ENCODE results near the gene ST6GALNAC4.

Gene ST6GALNAC4

GRCh38 chr9:127903557-127904475 is 13.0 kb downstream of the ST6GALNAC4 start:
- Mint-ChIP-seq H3K4me1 (ENCODE audit: low read depth) (peaks cover 41% of the 10 kb centered on the region), H3K27me3 (ENCODE audit: low read depth) (no peaks in the 10 kb centered on the region), H3K27ac (peak overlapping the region; percentile 100)

GRCh38 chr9:127899128-127899943 is 17.5 kb downstream of the ST6GALNAC4 start, which contains the start of gene ST6GALNAC6:
TSS of gene ST6GALNAC6 (minus strand) at chr9:127899603. CDS start at chr9:127897981, 1,622 bp downstream.
- peak within 1 kb of the TSS; percentile 76 for H3K27ac Mint-ChIP-seq
- peaks cover 38% of the 10 kb centered on the region for H3K36me3 Mint-ChIP-seq (ENCODE audit: low read depth)
- no peaks in the 10 kb centered on the region for H3K27me3 Mint-ChIP-seq (ENCODE audit: low read depth)
- peak within 1 kb of the TSS; percentile 86 for H3K4me3 Mint-ChIP-seq
- H3K9me3 Mint-ChIP-seq, result peaks cover 8% of the 10 kb centered on the region
- peaks cover 31% of the 10 kb centered on the region for H3K4me1 Mint-ChIP-seq (ENCODE audit: low read depth)

More at GRCh38 chr9:127903557-127904475, 13.0 kb downstream of the ST6GALNAC4 start:
- Mint-ChIP-seq H3K4me3 (peak overlapping the region; percentile 99), H3K36me3 (ENCODE audit: low read depth) (peaks cover 15% of the 10 kb centered on the region), H3K9me3 (no peaks in the 10 kb centered on the region)

DNA sequence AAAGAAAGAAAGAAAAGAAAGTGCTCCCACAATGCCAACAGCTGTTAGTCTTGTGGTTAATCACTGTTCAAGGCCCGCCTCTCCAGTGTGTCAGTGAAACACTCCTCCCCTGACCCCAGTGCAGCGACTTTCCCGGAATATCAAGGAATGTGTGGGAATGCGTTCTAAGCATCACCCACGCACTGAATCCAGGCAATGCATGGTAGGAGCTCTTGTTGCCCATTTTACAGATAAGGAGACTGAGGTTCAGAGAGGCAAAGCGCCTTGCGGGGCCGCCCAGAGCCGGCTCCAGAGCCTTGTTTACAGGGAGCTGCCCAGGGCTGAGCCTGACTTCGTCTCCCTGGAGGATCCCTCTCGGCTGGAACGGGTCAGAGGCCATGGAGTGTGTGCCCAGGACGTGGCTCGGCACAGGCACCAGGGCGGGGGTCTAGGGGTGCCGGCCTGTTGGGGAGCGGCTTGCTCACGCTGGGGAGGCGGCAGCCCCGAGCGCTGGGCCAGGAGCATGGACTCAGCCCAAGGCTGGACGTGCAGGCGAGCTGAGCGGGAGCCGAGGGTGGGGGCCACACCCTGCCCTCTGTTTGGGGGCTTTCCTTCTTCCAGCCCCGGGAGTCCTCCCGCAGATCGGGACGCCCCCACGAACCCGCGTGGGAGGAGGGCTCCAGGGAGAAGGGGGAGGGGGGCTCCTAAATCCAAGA is 18.3 kb downstream of the ST6GALNAC4 start:
- Mint-ChIP-seq H3K9me3 (peaks cover 13% of the 10 kb centered on the region), H3K4me3 (peak overlapping the region; percentile 86), H3K27ac (peak overlapping the region; percentile 76), H3K36me3 (ENCODE audit: low read depth) (peaks cover 41% of the 10 kb centered on the region), H3K4me1 (ENCODE audit: low read depth) (peaks cover 28% of the 10 kb centered on the region), H3K27me3 (ENCODE audit: low read depth) (no peaks in the 10 kb centered on the region)

DNA sequence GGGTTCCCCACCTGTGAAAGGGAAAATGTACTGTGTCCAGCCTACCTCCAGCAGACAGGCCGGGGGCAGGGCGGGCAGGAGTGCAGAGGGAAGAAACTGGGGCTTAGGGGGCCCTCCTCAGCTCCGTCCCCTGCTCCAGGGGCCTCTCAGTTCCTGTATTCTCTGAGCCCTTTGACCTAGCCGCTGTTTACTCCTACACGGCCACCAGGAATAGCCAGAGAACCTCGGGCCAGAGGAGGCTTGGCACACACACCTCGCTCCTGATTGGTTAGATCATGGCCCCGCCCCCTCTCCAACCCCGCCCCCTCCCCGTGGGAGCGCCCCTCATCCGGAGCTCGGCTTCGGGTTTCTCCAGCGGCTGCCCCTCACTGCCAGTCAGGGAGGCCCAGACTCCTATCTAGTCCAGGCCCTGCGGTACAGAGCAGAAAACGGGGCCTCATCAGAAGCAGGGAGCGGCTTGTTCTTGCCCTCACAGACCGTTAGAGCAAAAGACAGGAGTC is 19.6 kb downstream of the ST6GALNAC4 start:
- no peak overlapping the region for H3K4me3 Mint-ChIP-seq
- H3K9me3 Mint-ChIP-seq, result peaks cover 18% of the 10 kb centered on the region
- H3K36me3 Mint-ChIP-seq (ENCODE audit: low read depth), result peaks cover 53% of the 10 kb centered on the region
- H3K27me3 Mint-ChIP-seq (ENCODE audit: low read depth), result no peaks in the 10 kb centered on the region
- H3K27ac Mint-ChIP-seq, result no peak overlapping the region
- H3K4me1 Mint-ChIP-seq (ENCODE audit: low read depth), result peaks cover 29% of the 10 kb centered on the region

DNA sequence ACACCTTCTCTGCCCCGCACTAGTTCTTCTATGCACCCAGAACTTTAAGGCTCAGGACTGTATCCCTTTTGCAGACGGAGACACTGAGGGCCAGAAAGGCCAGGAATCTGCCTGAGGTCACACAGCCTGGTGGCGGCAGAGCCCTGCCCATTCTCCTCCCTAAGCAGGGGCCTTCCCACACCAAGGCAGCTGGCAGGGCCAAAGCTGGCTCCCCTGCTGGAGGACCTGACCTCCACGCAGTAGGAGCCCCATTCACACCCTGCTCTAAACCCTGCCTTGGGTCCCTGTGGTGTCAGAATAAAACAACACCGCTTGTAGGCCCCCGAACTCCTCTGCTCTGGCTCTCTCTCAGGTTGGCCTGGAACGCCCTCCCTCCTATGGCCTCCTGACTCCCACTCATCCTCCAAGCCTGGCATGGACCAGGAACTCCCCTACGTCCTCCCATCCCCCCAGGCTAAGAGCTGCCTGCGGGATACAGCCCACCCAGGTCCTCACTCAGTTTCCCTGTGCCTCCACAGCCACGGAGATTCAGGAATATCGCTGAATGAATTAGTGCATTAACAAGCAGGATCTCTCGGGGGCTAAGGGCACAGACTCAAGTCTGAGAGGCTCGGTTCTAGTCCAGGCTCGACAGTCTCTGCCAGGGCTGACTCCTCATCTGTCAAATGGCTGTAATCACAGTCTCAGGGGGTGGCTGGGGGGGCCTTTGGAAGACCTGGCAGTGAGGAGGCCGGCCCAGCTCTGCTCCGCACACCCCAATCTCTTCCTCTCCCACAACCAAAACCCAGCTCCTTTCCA is 20.2 kb downstream of the ST6GALNAC4 start:
- H3K36me3 Mint-ChIP-seq (ENCODE audit: low read depth), result peaks cover 54% of the 10 kb centered on the region
- H3K9me3 Mint-ChIP-seq, result peaks cover 18% of the 10 kb centered on the region
- H3K4me3 Mint-ChIP-seq, result no peak overlapping the region
- H3K4me1 Mint-ChIP-seq (ENCODE audit: low read depth), result peaks cover 29% of the 10 kb centered on the region
- no peak overlapping the region for H3K27ac Mint-ChIP-seq
- no peaks in the 10 kb centered on the region for H3K27me3 Mint-ChIP-seq (ENCODE audit: low read depth)

DNA sequence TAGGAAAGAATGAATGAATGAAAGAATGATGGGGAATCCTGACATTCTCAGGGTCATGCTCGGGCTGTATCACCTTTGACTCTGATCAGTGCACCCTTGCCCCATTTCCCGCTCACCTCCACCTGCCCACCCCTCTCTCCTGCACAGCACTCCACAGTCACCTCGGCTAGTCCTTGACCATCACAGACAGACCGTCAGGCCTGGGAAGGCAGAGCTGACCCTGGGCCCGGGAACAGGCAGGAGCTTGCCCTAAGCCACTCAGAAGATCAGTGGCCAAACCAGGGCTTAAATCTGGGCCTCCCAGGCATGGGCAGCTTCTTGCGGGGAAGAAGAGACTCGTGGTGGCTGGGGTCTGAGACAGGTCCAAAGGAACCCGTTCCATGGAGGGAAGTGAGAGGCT is 21.0 kb downstream of the ST6GALNAC4 start:
- Mint-ChIP-seq H3K9me3 (peaks cover 18% of the 10 kb centered on the region), H3K27ac (no peak overlapping the region), H3K4me3 (no peak overlapping the region), H3K36me3 (ENCODE audit: low read depth) (peaks cover 57% of the 10 kb centered on the region), H3K4me1 (ENCODE audit: low read depth) (peaks cover 26% of the 10 kb centered on the region), H3K27me3 (ENCODE audit: low read depth) (no peaks in the 10 kb centered on the region)

- peaks cover 24% of the 10 kb centered on the region for H3K4me1 Mint-ChIP-seq (ENCODE audit: low read depth)
- H3K36me3 Mint-ChIP-seq (ENCODE audit: low read depth), result peaks cover 64% of the 10 kb centered on the region
- no peaks in the 10 kb centered on the region for H3K27me3 Mint-ChIP-seq (ENCODE audit: low read depth)
- no peak overlapping the region for H3K4me3 Mint-ChIP-seq
- peaks cover 18% of the 10 kb centered on the region for H3K9me3 Mint-ChIP-seq
- no peak overlapping the region for H3K27ac Mint-ChIP-seq
Measured at GRCh38 chr9:127893392-127893791, 23.4 kb downstream of the ST6GALNAC4 start.

DNA sequence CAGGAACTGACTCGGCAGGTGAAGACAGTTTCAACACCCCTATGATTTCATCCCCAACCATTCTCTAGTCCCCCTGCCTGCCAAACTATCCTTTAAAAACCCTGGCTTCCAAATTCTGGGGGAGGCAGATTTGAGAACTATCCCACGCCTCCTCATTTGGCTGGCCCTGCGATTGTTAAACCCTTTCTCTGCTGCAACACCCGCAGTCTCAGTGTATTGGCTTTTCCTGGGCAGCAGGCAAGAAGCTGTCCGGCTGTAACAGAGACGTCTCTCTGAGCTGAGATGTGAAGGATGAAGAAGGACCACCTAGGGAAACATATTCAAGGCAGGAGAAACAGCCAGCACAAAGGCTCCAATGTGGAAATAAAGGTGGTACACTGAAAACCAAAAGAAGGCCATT is 24.0 kb downstream of the ST6GALNAC4 start:
- H3K4me3 Mint-ChIP-seq, result no peak overlapping the region
- no peak overlapping the region for H3K27ac Mint-ChIP-seq
- peaks cover 18% of the 10 kb centered on the region for H3K9me3 Mint-ChIP-seq
- peaks cover 24% of the 10 kb centered on the region for H3K4me1 Mint-ChIP-seq (ENCODE audit: low read depth)
- no peaks in the 10 kb centered on the region for H3K27me3 Mint-ChIP-seq (ENCODE audit: low read depth)
- peaks cover 64% of the 10 kb centered on the region for H3K36me3 Mint-ChIP-seq (ENCODE audit: low read depth)

DNA sequence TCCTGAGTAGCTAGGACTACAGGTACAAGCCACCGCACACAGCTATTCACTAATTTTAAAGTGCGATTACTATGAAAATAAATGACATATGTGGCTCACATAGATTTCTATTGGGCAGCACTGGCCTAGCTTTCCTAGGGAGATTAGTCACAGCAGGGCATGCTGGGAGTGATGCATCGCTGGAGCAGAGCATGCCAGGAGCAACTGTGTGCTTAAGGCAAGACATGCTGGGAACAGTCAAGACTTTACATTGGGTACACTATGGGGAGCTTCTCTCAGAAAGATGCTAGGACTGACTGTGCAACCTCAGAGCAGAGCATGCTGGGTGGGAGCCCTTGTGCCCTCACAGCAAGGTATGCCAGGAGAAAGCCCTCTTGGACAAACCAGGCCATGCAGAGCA is 26.8 kb downstream of the ST6GALNAC4 start:
- no peaks in the 10 kb centered on the region for H3K27me3 Mint-ChIP-seq (ENCODE audit: low read depth)
- no peak overlapping the region for H3K27ac Mint-ChIP-seq
- H3K36me3 Mint-ChIP-seq (ENCODE audit: low read depth), result peaks cover 58% of the 10 kb centered on the region
- H3K9me3 Mint-ChIP-seq, result peaks cover 13% of the 10 kb centered on the region
- no peak overlapping the region for H3K4me3 Mint-ChIP-seq
- peaks cover 20% of the 10 kb centered on the region for H3K4me1 Mint-ChIP-seq (ENCODE audit: low read depth)

DNA sequence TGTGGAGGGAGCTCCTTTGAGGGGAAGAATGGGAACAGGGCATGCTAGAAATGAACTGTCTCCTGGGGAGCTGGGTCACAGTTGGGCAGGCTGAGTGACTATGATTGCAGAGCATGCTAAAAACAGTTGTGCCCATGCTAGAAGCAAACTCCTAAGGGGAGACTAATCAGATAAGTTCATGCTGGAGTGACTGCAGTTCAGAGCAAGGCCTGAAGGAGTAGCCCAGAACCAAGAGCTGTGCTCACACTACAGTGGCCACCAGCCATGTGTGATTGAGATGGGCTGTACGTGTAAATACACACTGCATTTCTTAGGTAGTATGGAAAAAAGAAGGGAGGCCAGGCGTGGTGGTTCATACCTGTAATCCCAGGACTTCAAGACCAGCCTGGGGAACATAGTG is 29.0 kb downstream of the ST6GALNAC4 start:
- peaks cover 47% of the 10 kb centered on the region for H3K36me3 Mint-ChIP-seq (ENCODE audit: low read depth)
- H3K27ac Mint-ChIP-seq, result no peak overlapping the region

GRCh38 chr9:127886401-127886972 is 30.4 kb downstream of the ST6GALNAC4 start:
- peaks cover 41% of the 10 kb centered on the region for H3K36me3 Mint-ChIP-seq (ENCODE audit: low read depth)
- H3K4me3 Mint-ChIP-seq, result no peak overlapping the region
- H3K27me3 Mint-ChIP-seq (ENCODE audit: low read depth), result no peaks in the 10 kb centered on the region
- H3K9me3 Mint-ChIP-seq, result no peaks in the 10 kb centered on the region
- H3K27ac Mint-ChIP-seq, result no peak overlapping the region
- H3K4me1 Mint-ChIP-seq (ENCODE audit: low read depth), result peaks cover 16% of the 10 kb centered on the region

More for the DNA sequence above, 29.0 kb downstream of the ST6GALNAC4 start:
- no peak overlapping the region for H3K4me3 Mint-ChIP-seq
- peaks cover 18% of the 10 kb centered on the region for H3K4me1 Mint-ChIP-seq (ENCODE audit: low read depth)
- no peaks in the 10 kb centered on the region for H3K27me3 Mint-ChIP-seq (ENCODE audit: low read depth)
- H3K9me3 Mint-ChIP-seq, result no peaks in the 10 kb centered on the region

- Mint-ChIP-seq H3K36me3 (ENCODE audit: low read depth) (peaks cover 37% of the 10 kb centered on the region), H3K9me3 (no peaks in the 10 kb centered on the region), H3K4me3 (no peak overlapping the region), H3K27ac (no peak overlapping the region), H3K27me3 (ENCODE audit: low read depth) (no peaks in the 10 kb centered on the region), H3K4me1 (ENCODE audit: low read depth) (peaks cover 16% of the 10 kb centered on the region)
Measured at GRCh38 chr9:127885508-127886281, 31.1 kb downstream of the ST6GALNAC4 start.
